IPS-20b (cell line): ENCODE results near the gene CNOT3.

Experiments
- H3K27ac ChIP-seq: one replicate; pipeline ENCODE4 v1.5.1; 2013; ENCODE audit warnings: low read length
- H3K27me3 ChIP-seq: 2 replicates; pipeline ENCODE4 v1.6.1; 2013; ENCODE audit warnings: mild to moderate bottlenecking, low read length, inconsistent platforms; ENCODE audit not compliant: insufficient read depth
- H3K36me3 ChIP-seq: 2 replicates; pipeline ENCODE4 v1.6.1; 2013; ENCODE audit warnings: low read depth, mild to moderate bottlenecking, inconsistent platforms, low read length, moderate library complexity; ENCODE audit not compliant: insufficient read depth
- H3K4me1 ChIP-seq: 2 replicates; pipeline ENCODE4 v1.6.1; 2013; ENCODE audit warnings: mild to moderate bottlenecking, control low read depth, inconsistent platforms, low read length, moderate library complexity; ENCODE audit not compliant: insufficient read depth
- H3K4me3 ChIP-seq: 2 replicates; pipeline ENCODE4 v1.5.1; 2013; ENCODE audit warnings: mild to moderate bottlenecking, low read length, inconsistent platforms
- H3K9ac ChIP-seq: 2 replicates; pipeline ENCODE4 v1.6.1; 2013; ENCODE audit warnings: low read depth, mild to moderate bottlenecking, inconsistent platforms, low read length, moderate library complexity
- H3K9me3 ChIP-seq: 2 replicates; pipeline ENCODE4 v1.6.1; 2013; ENCODE audit warnings: mild to moderate bottlenecking, low read depth, low read length, inconsistent platforms; ENCODE audit not compliant: insufficient read depth

Gene CNOT3

DNA sequence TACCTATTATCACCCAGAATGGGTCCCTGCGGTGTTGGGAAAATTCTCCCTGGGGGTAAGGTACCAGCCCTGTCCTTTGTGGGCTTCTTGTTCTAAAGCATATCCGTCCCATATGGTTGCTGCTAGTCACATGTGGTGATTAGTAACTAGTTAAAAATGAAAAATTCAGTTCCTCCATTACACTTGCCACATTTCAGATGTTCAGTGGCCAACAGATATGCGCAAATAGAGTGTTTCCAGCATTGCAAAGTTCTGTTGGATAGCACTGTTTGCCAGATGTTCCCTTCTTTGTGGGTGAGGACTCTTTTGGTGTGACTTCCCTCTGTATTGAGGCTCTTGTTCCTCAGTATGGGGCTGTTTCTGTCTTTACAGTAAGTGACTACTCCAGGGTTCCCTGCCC is 3.8 kb downstream of the CNOT3 start:
- no peaks in the 10 kb centered on the region for H3K9me3 ChIP-seq
- H3K27ac ChIP-seq: no peak overlapping the region
- H3K4me1 ChIP-seq: no peaks in the 10 kb centered on the region
- H3K4me3 ChIP-seq: no peak overlapping the region
- no peak overlapping the region for H3K9ac ChIP-seq
- no peaks in the 10 kb centered on the region for H3K27me3 ChIP-seq
- H3K36me3 ChIP-seq: peaks cover 75% of the 10 kb centered on the region

GRCh38 chr19:54142166-54142780 is 4.7 kb downstream of the CNOT3 start:
- no peak overlapping the region for H3K9ac ChIP-seq
- H3K36me3 ChIP-seq: peaks cover 84% of the 10 kb centered on the region
- H3K27ac ChIP-seq: no peak overlapping the region
- no peak overlapping the region for H3K4me3 ChIP-seq
- H3K27me3 ChIP-seq: no peaks in the 10 kb centered on the region
- no peaks in the 10 kb centered on the region for H3K4me1 ChIP-seq
- H3K9me3 ChIP-seq: no peaks in the 10 kb centered on the region

DNA sequence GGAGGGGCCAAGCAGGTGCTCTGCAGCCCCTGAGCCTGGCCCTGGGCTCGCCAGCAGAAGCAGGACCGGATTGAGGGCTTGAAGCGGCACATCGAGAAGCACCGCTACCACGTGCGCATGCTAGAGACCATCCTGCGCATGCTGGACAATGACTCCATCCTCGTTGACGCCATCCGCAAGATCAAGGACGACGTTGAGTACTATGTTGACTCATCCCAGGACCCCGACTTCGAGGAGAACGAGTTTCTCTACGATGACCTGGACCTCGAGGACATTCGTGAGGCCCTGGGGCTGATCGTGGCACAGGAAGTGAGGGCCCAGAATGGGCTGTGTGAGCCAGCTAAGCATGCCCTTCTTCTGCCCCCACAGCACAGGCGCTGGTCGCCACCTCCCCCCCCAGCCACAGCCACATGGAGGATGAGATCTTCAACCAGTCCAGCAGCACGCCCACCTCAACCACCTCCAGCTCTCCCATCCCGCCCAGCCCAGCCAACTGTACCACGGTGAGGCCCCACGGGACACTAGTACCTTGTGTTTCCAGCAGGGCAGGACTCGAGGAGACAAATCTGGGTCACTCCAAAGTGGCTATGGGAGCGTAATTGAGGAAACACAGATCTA is 8.1 kb downstream of the CNOT3 start:
- Histone ChIP-seq H3K36me3 (peaks cover 97% of the 10 kb centered on the region), H3K4me1 (no peaks in the 10 kb centered on the region), H3K27ac (no peak overlapping the region), H3K4me3 (no peak overlapping the region), H3K9ac (no peak overlapping the region), H3K9me3 (no peaks in the 10 kb centered on the region), H3K27me3 (no peaks in the 10 kb centered on the region)

GRCh38 chr19:54147676-54148075 is 10.1 kb downstream of the CNOT3 start:
- no peaks in the 10 kb centered on the region for H3K4me1 ChIP-seq
- H3K27ac ChIP-seq: no peak overlapping the region
- no peak overlapping the region for H3K4me3 ChIP-seq
- no peaks in the 10 kb centered on the region for H3K9me3 ChIP-seq
- peaks cover 96% of the 10 kb centered on the region for H3K36me3 ChIP-seq
- H3K9ac ChIP-seq: no peak overlapping the region
- H3K27me3 ChIP-seq: no peaks in the 10 kb centered on the region

DNA sequence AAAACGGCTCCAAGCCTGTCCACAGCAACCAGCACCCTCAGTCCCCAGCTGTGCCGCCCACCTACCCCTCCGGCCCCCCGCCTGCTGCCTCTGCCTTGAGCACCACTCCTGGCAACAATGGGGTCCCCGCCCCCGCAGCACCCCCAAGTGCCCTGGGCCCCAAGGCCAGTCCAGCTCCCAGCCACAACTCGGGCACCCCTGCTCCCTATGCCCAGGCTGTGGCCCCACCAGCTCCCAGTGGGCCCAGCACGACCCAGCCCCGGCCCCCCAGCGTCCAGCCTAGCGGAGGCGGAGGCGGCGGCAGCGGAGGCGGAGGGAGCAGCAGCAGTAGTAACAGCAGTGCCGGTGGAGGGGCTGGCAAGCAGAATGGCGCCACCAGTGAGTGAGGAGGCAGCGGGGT is 10.6 kb downstream of the CNOT3 start:
- Histone ChIP-seq H3K9ac (no peak overlapping the region), H3K27ac (no peak overlapping the region), H3K27me3 (no peaks in the 10 kb centered on the region), H3K36me3 (peaks cover 96% of the 10 kb centered on the region), H3K4me3 (no peak overlapping the region), H3K4me1 (no peaks in the 10 kb centered on the region), H3K9me3 (no peaks in the 10 kb centered on the region)

DNA sequence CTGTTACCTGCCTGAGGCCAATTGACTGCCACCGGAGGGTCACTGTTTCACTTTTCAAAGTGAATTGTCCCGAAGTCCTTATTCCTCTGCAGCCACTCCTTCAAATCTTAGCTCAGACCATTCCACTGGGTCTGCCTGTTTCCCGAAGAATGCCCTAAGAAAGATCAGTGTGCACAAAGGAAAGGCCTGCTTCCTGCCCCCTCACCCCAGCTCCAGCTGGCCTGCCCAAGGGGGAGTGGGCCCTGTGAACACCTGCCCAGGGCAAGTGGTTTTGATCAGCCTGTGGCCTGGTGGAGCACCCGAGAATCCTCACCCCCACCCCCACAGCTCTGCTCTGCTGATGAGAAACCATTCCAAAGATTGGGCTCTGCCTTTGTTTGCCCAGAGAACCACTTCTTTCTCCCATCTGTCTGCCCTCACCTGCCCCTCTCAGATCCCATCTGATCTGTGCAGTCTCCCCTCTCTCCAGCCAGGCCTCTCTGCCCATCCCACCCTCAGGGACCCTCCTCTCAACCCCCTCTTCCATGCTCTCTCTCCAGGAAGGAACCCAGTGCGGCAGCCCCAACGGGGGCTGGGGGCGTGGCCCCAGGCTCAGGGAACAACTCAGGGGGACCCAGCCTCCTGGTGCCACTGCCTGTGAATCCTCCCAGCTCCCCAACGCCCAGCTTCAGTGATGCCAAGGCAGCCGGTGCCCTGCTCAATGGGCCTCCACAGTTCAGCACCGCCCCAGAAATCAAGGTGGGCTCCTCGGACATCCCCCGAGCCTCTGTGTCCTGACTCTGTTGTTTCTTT is 11.7 kb downstream of the CNOT3 start:
- Histone ChIP-seq H3K36me3 (peaks cover 96% of the 10 kb centered on the region), H3K4me1 (no peaks in the 10 kb centered on the region), H3K4me3 (no peak overlapping the region), H3K27ac (no peak overlapping the region), H3K9ac (no peak overlapping the region), H3K27me3 (no peaks in the 10 kb centered on the region), H3K9me3 (no peaks in the 10 kb centered on the region)

DNA sequence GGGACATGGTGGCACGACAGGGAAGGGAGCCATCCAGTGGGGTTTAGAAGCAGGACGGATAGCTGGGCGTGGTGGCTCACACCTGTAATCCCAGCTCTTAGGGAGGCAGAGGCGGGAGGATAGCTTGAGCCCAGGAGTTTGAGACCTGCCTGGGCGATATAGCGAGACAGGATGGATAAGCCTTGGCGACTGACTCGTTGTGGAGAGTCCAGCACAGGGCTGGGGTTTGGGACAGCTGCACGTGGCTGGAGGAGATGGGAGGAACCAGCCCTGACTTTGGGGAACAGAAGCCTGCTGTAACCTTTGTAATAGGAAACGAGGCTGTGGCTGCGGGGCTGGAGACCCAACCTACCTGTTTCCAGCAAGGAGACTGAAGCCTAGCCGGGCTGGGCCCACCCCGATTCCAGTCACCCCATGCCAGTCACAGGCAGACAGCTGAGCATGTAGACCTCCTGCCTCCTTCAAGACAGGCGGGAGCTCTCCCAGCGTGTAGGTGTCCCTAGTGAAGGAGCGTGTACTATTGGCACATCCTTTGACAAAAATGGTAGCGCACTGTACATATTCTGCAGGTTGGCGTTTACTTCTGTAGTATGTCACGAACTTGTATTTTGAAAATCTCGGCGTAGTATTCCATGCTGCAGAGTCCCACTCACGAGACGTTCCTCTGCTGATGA is 13.9 kb downstream of the CNOT3 start:
- Histone ChIP-seq H3K27ac (no peak overlapping the region), H3K4me1 (no peaks in the 10 kb centered on the region), H3K9me3 (no peaks in the 10 kb centered on the region), H3K27me3 (no peaks in the 10 kb centered on the region), H3K4me3 (no peak overlapping the region), H3K36me3 (peaks cover 95% of the 10 kb centered on the region), H3K9ac (no peak overlapping the region)

DNA sequence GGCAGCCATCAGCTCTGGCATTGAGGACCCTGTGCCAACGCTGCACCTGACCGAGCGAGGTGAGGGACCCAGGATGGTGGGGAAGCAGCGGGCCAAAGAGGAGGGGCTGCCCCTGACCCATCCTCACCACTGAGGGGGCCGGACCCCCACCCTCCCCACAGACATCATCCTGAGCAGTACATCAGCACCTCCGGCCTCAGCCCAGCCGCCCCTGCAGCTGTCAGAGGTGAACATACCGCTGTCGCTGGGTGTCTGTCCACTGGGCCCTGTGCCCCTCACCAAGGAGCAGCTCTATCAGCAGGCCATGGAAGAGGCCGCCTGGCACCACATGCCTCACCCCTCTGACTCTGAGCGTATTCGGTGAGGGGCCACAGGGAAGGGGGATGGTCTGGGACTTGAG is 14.7 kb downstream of the CNOT3 start:
- Histone ChIP-seq H3K27me3 (no peaks in the 10 kb centered on the region), H3K27ac (no peak overlapping the region), H3K4me3 (no peak overlapping the region), H3K9ac (no peak overlapping the region), H3K36me3 (peaks cover 95% of the 10 kb centered on the region), H3K9me3 (no peaks in the 10 kb centered on the region), H3K4me1 (no peaks in the 10 kb centered on the region)

GRCh38 chr19:54152878-54153524 is 15.4 kb downstream of the CNOT3 start:
- Histone ChIP-seq H3K9ac (no peak overlapping the region), H3K36me3 (peaks cover 95% of the 10 kb centered on the region), H3K4me1 (no peaks in the 10 kb centered on the region), H3K9me3 (no peaks in the 10 kb centered on the region), H3K27me3 (no peaks in the 10 kb centered on the region), H3K4me3 (no peak overlapping the region), H3K27ac (no peak overlapping the region)

GRCh38 chr19:54153731-54154326 is 16.3 kb downstream of the CNOT3 start:
- Histone ChIP-seq H3K27ac (no peak overlapping the region), H3K9me3 (no peaks in the 10 kb centered on the region), H3K36me3 (peaks cover 92% of the 10 kb centered on the region), H3K4me3 (no peak overlapping the region), H3K9ac (no peak overlapping the region), H3K27me3 (no peaks in the 10 kb centered on the region), H3K4me1 (no peaks in the 10 kb centered on the region)
